Central memory CD8-positive, alpha-beta T cell (primary cell): ENCODE measurements around the gene ZP3.
"Not testable (repeated sequence)": the region's sequence is repeated elsewhere in the genome, so short reads cannot be mapped to it uniquely, and the experiment has no call there.

Experiments
- ATAC-seq: fragments of 150-1000 bp; cut with Tn5 transposase; replicated peaks from 2 replicates; pipeline ENCODE4 v1.10.0; 2022; ENCODE audit warnings: mild to moderate bottlenecking, moderate FRiP score, moderate number of reproducible peaks; ENCODE audit not compliant: poor library complexity, severe bottlenecking; ENCODE audit errors: extremely low read depth
- DNase-seq, 2 donors: peaks; one replicate each; pipeline ENCODE4 v3.0.0; 2021; ENCODE audit warnings: low spot score in 2 of 2
- H3K27ac Mint-ChIP-seq: one replicate; pipeline ENCODE4 v1.8.0; 2022; ENCODE audit warnings: low read depth, mild to moderate bottlenecking, moderate library complexity, mixed read lengths
- H3K27me3 Mint-ChIP-seq: one replicate; pipeline ENCODE4 v1.8.0; 2022; ENCODE audit warnings: mixed read lengths
- H3K36me3 Mint-ChIP-seq: one replicate; pipeline ENCODE4 v1.8.0; 2022; ENCODE audit warnings: mild to moderate bottlenecking, moderate library complexity, mixed read lengths; ENCODE audit not compliant: insufficient read depth
- H3K4me1 Mint-ChIP-seq: one replicate; pipeline ENCODE4 v1.8.0; 2022; ENCODE audit warnings: mixed read lengths
- H3K4me3 Mint-ChIP-seq: one replicate; pipeline ENCODE4 v1.8.0; 2022; ENCODE audit warnings: mild to moderate bottlenecking, moderate library complexity, mixed read lengths
- H3K9me3 Mint-ChIP-seq: one replicate; pipeline ENCODE4 v1.8.0; 2022; ENCODE audit warnings: mixed read lengths

The ZP3 gene

DNA sequence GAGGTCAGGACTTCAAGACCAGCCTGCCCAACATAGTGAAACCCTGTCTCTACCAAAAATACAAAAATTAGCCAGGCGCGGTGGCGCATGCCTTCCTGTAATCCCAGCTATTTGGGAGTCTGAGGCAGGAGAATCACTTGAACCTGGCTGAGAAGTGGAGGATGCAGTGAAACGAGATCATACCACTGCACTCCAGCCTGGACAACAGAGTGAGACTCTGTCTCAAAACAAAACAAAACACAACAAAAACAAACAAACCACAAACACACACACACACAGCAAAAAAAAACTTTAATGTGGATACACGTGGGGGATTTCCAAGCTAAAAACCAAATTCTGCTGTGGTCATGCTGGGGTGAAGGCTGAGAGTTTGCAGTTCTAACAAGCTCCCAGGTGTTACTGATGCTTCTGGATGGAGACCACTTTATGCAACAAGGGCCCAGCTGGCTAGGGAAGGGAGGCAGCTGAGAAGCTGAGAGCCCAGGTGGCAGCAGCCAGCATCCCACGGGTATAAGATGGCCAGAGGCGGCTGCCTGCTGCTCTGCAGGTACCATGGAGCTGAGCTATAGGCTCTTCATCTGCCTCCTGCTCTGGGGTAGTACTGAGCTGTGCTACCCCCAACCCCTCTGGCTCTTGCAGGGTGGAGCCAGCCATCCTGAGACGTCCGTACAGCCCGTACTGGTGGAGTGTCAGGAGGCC, at the start of gene ZP3:
Gene ZP3 (plus strand): TSS at position 538 of the 699 bp plus-strand sequence. CDS start 15 bp downstream, at position 553.
- peaks cover 14% of the 10 kb centered on the region for H3K27me3 Mint-ChIP-seq
- peaks cover 3% of the 10 kb centered on the region for H3K36me3 Mint-ChIP-seq
- no peak for DNase-seq
- H3K4me1 Mint-ChIP-seq = peaks cover 19% of the 10 kb centered on the region
- H3K27ac Mint-ChIP-seq = peak within 1 kb of the TSS; percentile 38
- peak; percentile 46 for ATAC-seq
- no peaks in the 10 kb centered on the region for H3K9me3 Mint-ChIP-seq
- H3K4me3 Mint-ChIP-seq = no peak within 1 kb of the TSS

DNA sequence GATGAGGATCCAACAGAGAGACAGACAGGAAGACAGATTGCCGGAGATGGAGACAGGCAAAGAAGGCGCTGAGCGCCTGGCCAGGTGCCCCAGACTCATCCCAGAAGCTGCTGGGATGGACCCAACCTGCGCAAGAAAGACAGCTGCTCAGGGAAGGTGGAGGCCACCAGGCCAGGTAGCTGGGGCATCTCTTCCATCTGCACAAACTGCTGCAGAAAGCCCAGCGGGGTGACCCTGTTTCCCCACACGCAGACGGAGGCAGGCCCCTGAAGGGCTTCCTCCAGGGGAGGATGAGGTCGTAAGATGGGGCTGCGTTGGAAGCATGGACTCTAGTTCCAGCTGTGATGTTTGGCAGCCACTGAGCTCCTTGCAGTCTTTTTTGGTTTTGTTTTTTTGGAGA, 49.5 kb upstream of the ZP3 start:
- Mint-ChIP-seq H3K27me3 (peaks cover 22% of the 10 kb centered on the region), H3K27ac (no peak overlapping the region), H3K4me3 (no peak overlapping the region), H3K9me3 (no peaks in the 10 kb centered on the region), H3K36me3 (peaks cover 1% of the 10 kb centered on the region), H3K4me1 (no peaks in the 10 kb centered on the region)
- no peak for ATAC-seq
- DNase-seq = no peak

DNA sequence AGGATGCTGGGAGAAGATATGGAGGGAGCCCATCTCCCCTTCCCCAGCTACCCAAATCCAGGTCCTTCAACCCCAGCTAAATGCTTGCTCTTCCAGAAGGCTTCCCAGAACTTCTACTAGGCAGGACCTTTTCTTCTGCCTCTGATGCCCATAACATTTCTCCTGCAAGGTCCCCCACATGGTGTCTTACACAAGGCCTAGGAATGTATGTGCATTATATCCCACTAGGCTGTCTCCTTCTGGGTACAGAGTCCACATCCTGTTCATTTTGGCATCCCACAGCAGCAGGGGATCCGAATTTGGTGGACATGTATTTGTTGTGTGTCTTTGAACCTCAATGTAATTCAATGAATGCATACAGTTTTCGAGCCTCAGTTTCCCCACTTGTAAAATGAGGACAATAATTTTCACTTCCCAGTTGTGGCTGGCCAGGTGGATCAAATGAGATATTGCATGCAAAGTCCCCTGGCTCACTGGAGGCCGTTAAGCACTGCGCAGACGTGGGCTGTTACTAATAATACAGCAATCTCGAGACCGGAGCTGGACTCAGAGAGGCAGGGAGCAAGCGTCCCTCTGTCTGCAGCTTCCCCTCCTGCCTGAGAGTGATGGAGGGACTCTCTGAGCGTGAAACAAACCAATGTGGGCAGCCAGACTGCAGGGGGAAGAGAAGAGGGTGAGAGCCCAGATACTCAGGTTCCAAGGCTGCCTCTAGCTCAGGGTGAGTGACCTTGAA, 47.4 kb upstream of the ZP3 start:
- DNase-seq = no peak
- Mint-ChIP-seq H3K27ac (no peak overlapping the region), H3K36me3 (peaks cover 1% of the 10 kb centered on the region), H3K4me1 (no peaks in the 10 kb centered on the region), H3K9me3 (no peaks in the 10 kb centered on the region), H3K4me3 (no peak overlapping the region), H3K27me3 (peaks cover 17% of the 10 kb centered on the region)
- ATAC-seq = no peak

DNA sequence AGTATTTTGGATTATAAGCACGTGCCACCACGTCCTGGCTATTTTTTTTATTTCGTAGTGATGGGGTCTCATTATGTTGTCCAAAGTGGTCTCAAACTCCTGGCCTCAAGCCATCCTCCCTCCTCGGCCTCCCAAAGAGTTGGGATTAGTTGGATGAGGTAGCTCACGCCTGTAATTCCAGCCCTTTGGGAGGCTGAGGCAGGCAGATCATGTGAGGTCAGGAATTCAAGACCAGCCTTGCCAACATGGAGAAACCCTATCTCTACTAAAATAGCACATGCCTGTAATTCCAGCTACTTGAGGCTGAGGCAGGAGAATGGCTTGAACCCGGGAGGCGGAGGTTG, 44.2 kb upstream of the ZP3 start:
- no peak for ATAC-seq
- H3K9me3 Mint-ChIP-seq = no peaks in the 10 kb centered on the region
- no peaks in the 10 kb centered on the region for H3K36me3 Mint-ChIP-seq
- H3K4me3 Mint-ChIP-seq = peak overlapping the region; percentile 68
- no peak for DNase-seq
- no peaks in the 10 kb centered on the region for H3K27me3 Mint-ChIP-seq
- no peak overlapping the region for H3K27ac Mint-ChIP-seq
- H3K4me1 Mint-ChIP-seq = no peaks in the 10 kb centered on the region

DNA sequence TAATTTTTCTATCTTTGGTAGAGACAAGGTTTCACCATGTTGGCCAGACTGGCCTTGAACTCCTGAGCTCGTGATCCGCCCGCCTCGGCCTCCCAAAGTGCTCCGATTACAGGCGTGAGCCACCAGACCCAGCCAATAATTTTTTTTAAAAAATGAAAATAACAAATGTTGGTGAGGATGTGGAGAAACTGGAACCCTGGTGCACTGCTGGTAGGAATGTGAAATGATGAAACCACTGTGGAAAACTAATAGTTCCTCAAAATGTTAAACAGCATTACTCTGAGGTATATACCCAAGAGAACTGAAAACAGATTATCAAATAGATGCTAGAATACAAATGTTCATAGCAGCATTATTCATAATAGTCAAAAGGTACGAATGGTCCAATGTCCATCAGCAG, 42.9 kb upstream of the ZP3 start:
- Mint-ChIP-seq H3K27ac (no peak overlapping the region), H3K4me3 (no peak overlapping the region), H3K36me3 (no peaks in the 10 kb centered on the region), H3K4me1 (no peaks in the 10 kb centered on the region), H3K27me3 (no peaks in the 10 kb centered on the region), H3K9me3 (no peaks in the 10 kb centered on the region)
- DNase-seq (no peak), ATAC-seq (no peak)

DNA sequence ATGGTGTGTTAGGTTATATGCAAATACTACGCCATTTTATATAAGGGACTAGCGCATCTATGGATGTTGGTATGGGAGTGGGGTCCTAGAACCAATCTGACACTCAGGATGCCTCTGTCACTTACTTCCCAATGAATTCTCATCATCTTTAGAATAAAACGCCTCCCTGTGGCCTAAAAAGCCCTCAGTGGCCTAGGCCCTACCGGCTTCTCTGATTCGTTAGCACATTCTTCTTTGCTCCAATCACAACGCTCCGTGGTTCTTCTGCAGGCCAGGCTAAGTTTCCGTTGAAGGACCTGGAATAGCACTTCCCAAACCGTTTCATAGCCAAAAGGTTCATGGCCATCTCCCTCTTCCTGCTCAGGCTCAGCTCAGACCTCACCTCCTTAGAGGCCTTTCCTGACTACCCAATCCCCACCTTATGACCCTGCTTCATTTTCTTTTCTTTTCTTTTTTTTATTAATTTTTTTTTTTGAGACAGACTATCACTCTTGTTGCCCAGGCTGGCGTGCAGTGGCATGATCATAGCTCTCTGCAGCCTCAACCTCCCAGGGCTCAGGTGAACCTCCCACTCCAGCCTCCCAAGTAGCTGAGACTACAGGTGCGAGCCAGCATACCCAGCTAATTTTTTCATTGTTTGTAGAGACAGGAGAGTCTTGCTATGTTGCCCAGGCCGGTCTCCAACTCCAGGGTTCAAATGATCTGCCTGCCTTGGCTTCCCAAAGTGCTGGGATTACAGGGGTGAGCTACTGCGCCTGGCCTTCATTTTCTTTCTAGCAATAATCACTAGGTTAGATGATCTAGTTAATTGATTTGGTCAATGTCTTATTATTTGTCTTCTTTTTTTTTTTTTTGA, 41.4 kb upstream of the ZP3 start:
- ATAC-seq (no peak), DNase-seq (no peak)
- H3K27me3 Mint-ChIP-seq = no peaks in the 10 kb centered on the region
- H3K9me3 Mint-ChIP-seq = no peaks in the 10 kb centered on the region
- no peaks in the 10 kb centered on the region for H3K36me3 Mint-ChIP-seq
- H3K27ac Mint-ChIP-seq = no peak overlapping the region
- no peaks in the 10 kb centered on the region for H3K4me1 Mint-ChIP-seq
- H3K4me3 Mint-ChIP-seq = no peak overlapping the region

DNA sequence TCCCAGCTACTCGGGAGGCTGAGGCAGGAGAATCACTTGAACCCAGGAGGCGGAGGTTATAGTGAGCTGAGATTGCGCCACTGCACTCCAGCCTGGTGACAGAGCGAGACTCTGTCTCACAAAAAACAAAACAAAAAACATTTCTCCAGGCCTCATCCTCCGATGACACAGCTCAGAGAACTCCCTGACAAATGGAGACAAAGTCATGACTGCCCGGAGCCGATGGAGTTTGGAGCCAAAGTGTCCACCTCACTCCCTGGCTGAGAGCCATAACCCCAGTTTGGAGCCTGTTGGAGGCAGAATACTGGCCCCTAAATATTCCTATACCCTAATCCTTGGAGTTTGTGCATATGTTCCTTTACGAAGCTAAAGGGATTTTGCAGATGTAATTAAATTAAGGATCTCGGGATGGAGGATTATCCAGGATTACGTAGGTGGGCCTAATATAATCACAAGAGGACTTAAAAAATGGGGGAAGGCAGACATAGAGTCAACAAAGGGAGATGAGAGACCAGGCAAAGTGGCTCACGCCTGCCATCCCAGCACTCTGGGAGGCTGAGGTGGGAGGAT, 38.0 kb upstream of the ZP3 start:
- Mint-ChIP-seq H3K36me3 (no peaks in the 10 kb centered on the region), H3K9me3 (no peaks in the 10 kb centered on the region), H3K4me3 (no peak overlapping the region), H3K4me1 (no peaks in the 10 kb centered on the region), H3K27me3 (no peaks in the 10 kb centered on the region), H3K27ac (no peak overlapping the region)
- ATAC-seq (no peak), DNase-seq (no peak)

DNA sequence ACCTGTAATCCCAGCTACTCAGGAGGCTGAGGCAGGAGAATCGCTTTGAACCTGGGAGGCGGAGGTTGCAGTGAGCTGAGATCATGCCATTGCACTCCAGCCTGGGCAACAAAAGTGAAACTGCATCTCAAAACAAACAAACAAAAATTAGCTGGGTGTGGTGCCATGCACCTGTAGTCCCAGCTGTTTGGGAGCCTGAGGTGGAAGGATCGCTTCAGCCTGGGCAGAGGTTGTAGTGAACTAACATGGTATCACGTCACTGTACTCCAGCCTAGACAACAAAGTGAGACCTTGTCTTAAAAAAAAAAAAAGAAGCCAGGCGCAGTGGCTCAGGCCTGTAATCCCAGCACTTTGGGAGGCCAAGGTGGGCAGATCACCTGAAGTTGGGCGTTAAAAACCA, 37.0 kb upstream of the ZP3 start:
- H3K27ac Mint-ChIP-seq, H3K9me3 Mint-ChIP-seq, ATAC-seq, H3K4me1 Mint-ChIP-seq, DNase-seq, H3K36me3 Mint-ChIP-seq, H3K4me3 Mint-ChIP-seq, H3K27me3 Mint-ChIP-seq: not testable (repeated sequence)

DNA sequence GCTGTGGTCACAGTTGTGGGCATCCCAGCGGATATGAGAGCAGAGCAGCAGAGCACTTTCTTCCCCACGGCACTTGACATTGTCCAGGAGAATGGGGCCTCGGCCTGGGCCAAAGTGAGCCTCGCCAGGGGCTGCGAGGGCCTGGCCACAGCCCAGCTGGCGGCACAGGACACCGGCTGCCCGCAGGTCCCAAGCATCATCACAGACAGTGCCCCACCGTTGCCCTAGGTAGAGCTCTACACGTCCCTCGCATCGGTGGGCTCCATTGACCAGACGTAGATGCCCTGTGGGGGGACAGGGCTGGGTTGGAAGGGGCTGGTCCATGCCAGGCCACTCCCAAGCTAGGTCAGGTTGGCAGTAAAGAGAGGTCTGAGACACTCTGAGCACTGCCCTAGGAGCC, 34.7 kb upstream of the ZP3 start:
- ATAC-seq (no peak), DNase-seq (no peak)
- H3K27me3 Mint-ChIP-seq = no peaks in the 10 kb centered on the region
- H3K9me3 Mint-ChIP-seq = no peaks in the 10 kb centered on the region
- H3K4me3 Mint-ChIP-seq = no peak overlapping the region
- H3K4me1 Mint-ChIP-seq = peaks cover 6% of the 10 kb centered on the region
- no peak overlapping the region for H3K27ac Mint-ChIP-seq
- peaks cover 6% of the 10 kb centered on the region for H3K36me3 Mint-ChIP-seq

DNA sequence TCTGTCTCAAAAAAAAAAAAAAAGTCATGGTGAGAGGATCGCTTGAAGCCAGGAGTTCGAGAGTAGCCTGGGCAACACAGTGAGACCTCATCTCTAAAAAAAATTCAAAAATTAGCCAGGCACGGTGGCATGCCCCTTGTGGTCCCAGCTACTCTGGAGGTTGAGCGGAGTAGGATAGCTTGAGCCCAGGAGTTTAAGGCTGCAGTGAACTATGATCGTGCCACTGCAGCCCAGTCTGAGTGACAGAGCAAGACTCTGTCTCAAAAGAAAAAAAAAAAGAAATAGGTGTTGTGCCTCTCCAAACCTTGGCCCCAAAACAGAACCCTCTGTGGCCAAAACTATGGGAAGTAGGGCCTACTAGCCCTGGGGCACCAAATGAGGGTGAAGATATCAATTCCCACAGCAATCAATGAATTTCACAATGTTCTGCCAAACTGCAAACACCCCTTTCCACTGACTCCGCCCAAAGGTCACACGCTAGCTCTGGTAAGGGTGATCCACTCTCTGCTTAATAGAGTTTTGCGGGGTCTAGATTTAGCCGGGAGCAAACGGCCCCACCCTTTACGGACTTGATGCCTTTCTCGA, 32.1 kb upstream of the ZP3 start:
- Mint-ChIP-seq H3K4me1 (peaks cover 6% of the 10 kb centered on the region), H3K36me3 (peaks cover 6% of the 10 kb centered on the region), H3K27ac (peak overlapping the region; percentile 73), H3K4me3 (peak overlapping the region; percentile 77), H3K9me3 (no peaks in the 10 kb centered on the region), H3K27me3 (no peaks in the 10 kb centered on the region)
- DNase-seq (no peak), ATAC-seq (peak; percentile 31)

DNA sequence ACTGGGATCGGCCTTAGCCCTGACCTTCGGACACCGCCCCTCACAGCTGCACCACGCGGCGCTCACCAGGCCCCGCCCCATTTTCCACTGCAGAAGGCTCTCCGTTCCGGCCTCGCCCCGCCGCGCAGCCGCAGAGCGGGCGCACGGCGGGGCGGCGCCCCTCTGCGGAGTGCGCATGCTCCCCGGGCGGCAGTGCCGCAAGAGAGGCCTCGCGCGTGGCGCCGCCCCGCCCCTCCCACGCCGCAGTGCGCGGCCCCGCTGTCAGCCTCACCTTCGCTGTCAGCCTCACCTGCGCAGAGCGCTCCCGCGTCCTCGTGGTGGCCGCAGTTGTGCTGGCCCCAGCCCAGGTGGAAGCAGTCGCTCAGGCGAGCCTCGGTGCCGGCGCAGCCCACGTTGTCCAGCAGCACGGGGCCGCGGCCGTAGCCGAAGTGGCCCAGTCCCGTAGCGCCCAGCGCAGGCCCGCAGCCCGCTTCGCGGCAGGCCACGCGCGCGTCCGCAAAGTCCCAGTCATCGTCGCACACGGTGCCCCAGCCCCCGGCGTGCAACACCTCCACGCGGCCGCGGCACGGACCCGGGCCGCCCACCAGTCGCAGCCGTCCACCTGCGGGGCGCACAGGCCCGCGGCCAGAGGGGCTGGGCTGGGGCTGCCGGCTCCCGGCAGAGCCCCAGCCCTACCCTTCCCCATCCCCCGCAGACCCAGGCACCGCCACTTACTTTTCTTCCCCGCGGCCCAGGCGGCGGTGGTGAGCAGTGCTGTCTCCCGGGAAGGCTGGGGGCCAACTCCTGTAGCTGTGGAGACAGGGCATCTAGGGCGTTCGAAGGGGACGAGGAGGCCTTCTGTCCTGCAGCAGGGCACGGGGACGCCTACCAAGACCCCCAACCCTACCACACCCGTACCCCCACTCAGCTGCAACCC, 31.4 kb upstream of the ZP3 start:
- H3K9me3 Mint-ChIP-seq = no peaks in the 10 kb centered on the region
- no peaks in the 10 kb centered on the region for H3K27me3 Mint-ChIP-seq
- DNase-seq (peak; percentile 72 to 75), ATAC-seq (peak; percentile 76)
- peaks cover 12% of the 10 kb centered on the region for H3K4me1 Mint-ChIP-seq
- peaks cover 6% of the 10 kb centered on the region for H3K36me3 Mint-ChIP-seq
- H3K27ac Mint-ChIP-seq = peak overlapping the region; percentile 73
- H3K4me3 Mint-ChIP-seq = peak overlapping the region; percentile 77
